ENCODE results near the gene SIRPA. TPM values are rescaled to one million over a fixed set of nuclear protein-coding genes. Genes with fewer than 3 reads are reported as not detected.

The SIRPA gene
- total and polyA plus RNA-seq, 2 of the 4 experiments (the other 2 are of a cell fraction): 9.9 to 40.2 TPM

DNA sequence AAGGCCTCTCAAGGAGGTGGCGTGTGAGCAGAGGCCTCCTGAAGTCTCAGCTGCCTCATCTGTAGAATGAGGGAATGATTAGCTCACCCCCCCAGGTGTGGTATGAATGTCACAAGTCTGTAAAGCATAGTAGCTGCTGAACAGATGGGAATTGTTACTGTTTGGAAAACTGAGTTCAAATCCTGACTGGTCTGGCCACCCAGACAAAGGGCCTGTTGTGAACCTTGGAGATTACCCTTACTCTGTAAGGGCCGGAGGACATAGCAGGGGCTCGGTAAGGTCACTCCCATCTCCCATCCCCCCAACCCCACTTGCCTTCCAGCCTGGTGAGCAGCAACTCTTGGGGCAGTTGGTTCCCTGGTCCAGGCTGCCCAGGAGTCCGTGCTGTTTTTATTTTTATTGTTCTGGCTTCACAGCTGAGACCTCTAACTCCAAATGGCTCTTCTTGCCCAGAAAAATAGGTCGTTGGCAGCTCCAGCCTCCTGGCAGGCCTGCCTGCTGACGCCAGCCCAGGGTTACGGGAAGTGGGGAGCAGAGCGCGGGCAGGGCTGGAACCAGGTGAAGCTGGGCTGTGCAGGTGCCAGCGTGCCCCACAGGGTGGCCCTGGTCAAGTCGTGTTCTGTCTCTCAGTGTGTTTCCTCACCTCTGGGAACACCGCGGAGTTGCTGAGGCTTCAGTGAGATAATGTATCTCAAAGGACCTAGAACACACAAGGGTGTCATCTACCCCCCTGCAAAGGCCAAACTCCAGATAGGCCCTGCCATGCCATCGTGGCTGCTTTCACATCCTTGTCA is 4.5 kb upstream of the SIRPA start:
- H3K4ac ChIP-seq (ENCODE audit: low read depth, low read length): no peak overlapping the region
- H3K27ac ChIP-seq (ENCODE audit: insufficient read depth, low read length): no peak overlapping the region
- H3K79me1 ChIP-seq (ENCODE audit: low read depth in 1 of 2, low read length in 2 of 2): peaks cover 15 to 21% of the 10 kb centered on the region in 2 experiments; a peak in 3 of 4 replicates
- no peak overlapping the region for H3K14ac ChIP-seq (replicated peaks; ENCODE audit: low read depth, low read length)
- no peaks in the 10 kb centered on the region for H4K20me1 ChIP-seq (ENCODE audit: insufficient read depth, low read length)
- no TSS peak for BruUV-seq (replicated peaks)
- no peak overlapping the region for H2BK20ac ChIP-seq (ENCODE audit: low read depth, low read length)
- H3K4me1 ChIP-seq (ENCODE audit: control insufficient read depth, insufficient read depth, low read length): peaks cover 12% of the 10 kb centered on the region
- no peak overlapping the region for H2BK15ac ChIP-seq (ENCODE audit: low read depth, low read length)
- H4K91ac ChIP-seq (ENCODE audit: insufficient read depth, low read depth, low read length): no peak overlapping the region
- no peaks in the 10 kb centered on the region for H3K27me3 ChIP-seq (ENCODE audit: control insufficient read depth, insufficient read depth, low read length)
- 64% methylated on average over 2 of the region's 14 CpGs; no CpG with 5 or more reads in 1 of the 2 experiments for WGBS, 2 experiments (ENCODE audit: extremely low coverage in 2 of 2, insufficient read length in 1 of 2)
- no peak overlapping the region for H4K8ac ChIP-seq (ENCODE audit: low read depth in 2 of 2, low read length in 2 of 2)
- no peak overlapping the region for H3K23ac ChIP-seq (ENCODE audit: low read depth, low read length)
- H2BK120ac ChIP-seq (ENCODE audit: low read depth, low read length): no peak overlapping the region
- no peak overlapping the region for H3K4me2 ChIP-seq (ENCODE audit: low read depth, low read length)
- no peak overlapping the region for H2AK9ac ChIP-seq (replicated peaks; ENCODE audit: low read depth, low read length, poor library complexity)
- intact Hi-C loops (cut with micrococcal nuclease): no loop called here
- no peak overlapping the region for H2AK5ac ChIP-seq (ENCODE audit: low read depth, low read length)
- CTCF ChIA-PET: no interaction called here
- dilution Hi-C loops (cut with HindIII; ENCODE audit: low sequenced_read_pairs, unreplicated experiment): no loop called here
- no peak overlapping the region for H4K5ac ChIP-seq (ENCODE audit: low read depth, low read length)
- no peak overlapping the region for H3K4me3 ChIP-seq (ENCODE audit: insufficient read depth, low read depth, low read length)
- peaks cover 3% of the 10 kb centered on the region; the same call in 1 of the 2 replicates for H3K36me3 ChIP-seq (ENCODE audit: control insufficient read depth, insufficient read depth, low read length)
- POLR2A ChIA-PET (ENCODE audit: unreplicated experiment): no interaction called here
- no peak overlapping the region for H2BK5ac ChIP-seq (ENCODE audit: low read depth, low read length, poor library complexity, severe bottlenecking)
- H3K9me3 ChIP-seq (ENCODE audit: control insufficient read depth, insufficient read depth, low read length): no peaks in the 10 kb centered on the region
- H3K9me1 ChIP-seq (ENCODE audit: insufficient read depth, low read length): no peaks in the 10 kb centered on the region; the same call in 1 of the 2 replicates
- no peak for TF ChIP-seq FOS (IDR thresholded peaks at IDR 0.05; ENCODE audit: low read depth, low read length)
- TF ChIP-seq MAFK (IDR thresholded peaks at IDR 0.05; ENCODE audit: low read depth, low read length): no peak
- TF ChIP-seq, protein P1, sequence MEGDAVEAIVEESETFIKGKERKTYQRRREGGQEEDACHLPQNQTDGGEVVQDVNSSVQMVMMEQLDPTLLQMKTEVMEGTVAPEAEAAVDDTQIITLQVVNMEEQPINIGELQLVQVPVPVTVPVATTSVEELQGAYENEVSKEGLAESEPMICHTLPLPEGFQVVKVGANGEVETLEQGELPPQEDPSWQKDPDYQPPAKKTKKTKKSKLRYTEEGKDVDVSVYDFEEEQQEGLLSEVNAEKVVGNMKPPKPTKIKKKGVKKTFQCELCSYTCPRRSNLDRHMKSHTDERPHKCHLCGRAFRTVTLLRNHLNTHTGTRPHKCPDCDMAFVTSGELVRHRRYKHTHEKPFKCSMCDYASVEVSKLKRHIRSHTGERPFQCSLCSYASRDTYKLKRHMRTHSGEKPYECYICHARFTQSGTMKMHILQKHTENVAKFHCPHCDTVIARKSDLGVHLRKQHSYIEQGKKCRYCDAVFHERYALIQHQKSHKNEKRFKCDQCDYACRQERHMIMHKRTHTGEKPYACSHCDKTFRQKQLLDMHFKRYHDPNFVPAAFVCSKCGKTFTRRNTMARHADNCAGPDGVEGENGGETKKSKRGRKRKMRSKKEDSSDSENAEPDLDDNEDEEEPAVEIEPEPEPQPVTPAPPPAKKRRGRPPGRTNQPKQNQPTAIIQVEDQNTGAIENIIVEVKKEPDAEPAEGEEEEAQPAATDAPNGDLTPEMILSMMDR (conservative IDR thresholded peaks at IDR 0.05; ENCODE audit: low read depth, low read length): no peak
- TF ChIP-seq RFX5 (IDR thresholded peaks at IDR 0.05; ENCODE audit: low read depth, low read length): no peak
- TF ChIP-seq RCOR1 (IDR thresholded peaks at IDR 0.05; ENCODE audit: insufficient replicate concordance, low read length): no peak
- no peak for TF ChIP-seq POLR2A (IDR thresholded peaks at IDR 0.05; ENCODE audit: low read depth, low read length)
- TF ChIP-seq, protein P2, sequence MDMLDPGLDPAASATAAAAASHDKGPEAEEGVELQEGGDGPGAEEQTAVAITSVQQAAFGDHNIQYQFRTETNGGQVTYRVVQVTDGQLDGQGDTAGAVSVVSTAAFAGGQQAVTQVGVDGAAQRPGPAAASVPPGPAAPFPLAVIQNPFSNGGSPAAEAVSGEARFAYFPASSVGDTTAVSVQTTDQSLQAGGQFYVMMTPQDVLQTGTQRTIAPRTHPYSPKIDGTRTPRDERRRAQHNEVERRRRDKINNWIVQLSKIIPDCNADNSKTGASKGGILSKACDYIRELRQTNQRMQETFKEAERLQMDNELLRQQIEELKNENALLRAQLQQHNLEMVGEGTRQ (IDR thresholded peaks at IDR 0.05; ENCODE audit: low read depth, low read length): no peak
- TF ChIP-seq RAD21 (IDR thresholded peaks at IDR 0.05; ENCODE audit: low read length): no peak
- no peak for TF ChIP-seq SMC3 (IDR thresholded peaks at IDR 0.05; ENCODE audit: low read depth, low read length)
- TF ChIP-seq MXI1 (IDR thresholded peaks at IDR 0.05; ENCODE audit: borderline replicate concordance, low read depth, low read length): no peak
- TF ChIP-seq, protein P3, sequence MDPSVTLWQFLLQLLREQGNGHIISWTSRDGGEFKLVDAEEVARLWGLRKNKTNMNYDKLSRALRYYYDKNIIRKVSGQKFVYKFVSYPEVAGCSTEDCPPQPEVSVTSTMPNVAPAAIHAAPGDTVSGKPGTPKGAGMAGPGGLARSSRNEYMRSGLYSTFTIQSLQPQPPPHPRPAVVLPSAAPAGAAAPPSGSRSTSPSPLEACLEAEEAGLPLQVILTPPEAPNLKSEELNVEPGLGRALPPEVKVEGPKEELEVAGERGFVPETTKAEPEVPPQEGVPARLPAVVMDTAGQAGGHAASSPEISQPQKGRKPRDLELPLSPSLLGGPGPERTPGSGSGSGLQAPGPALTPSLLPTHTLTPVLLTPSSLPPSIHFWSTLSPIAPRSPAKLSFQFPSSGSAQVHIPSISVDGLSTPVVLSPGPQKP (IDR thresholded peaks at IDR 0.05; ENCODE audit: borderline replicate concordance, low read depth, low read length): no peak
- in situ Hi-C loops (cut with MboI; ENCODE audit: low sequenced_read_pairs): no loop called here
- H3K9ac ChIP-seq (ENCODE audit: low read depth, low read length): no peak overlapping the region
- H3K18ac ChIP-seq (ENCODE audit: low read depth, low read length): no peak overlapping the region
- ATAC-seq (ENCODE audit: low read depth): no peak
- H2AFZ ChIP-seq (replicated peaks; ENCODE audit: low read length, poor library complexity): no peak overlapping the region
- H3K56ac ChIP-seq (ENCODE audit: extremely low read depth, insufficient read depth, low read length): no peak overlapping the region
- DNase-seq: no peak
